Sigmoid colon (tissue), 7 donors: Measurements from ENCODE around the gene PLPPR3. TPM values are rescaled to one million over a fixed set of nuclear protein-coding genes. Genes with fewer than 3 reads are reported as not detected.

Source experiments
- DNase-seq: peaks from one replicate; pipeline ENCODE4 v3.0.0-alpha.2; 2019
- H3K27ac ChIP-seq, 4 donors: fragments of 200-600 bp; sonication (generic); one replicate each; pipeline ENCODE4 v1.5.1; 2016 to 2019; ENCODE audit warnings: mild to moderate bottlenecking in 1 of 4
- H3K27me3 ChIP-seq, 3 donors: fragments of 200-600 bp; sonication (generic); one replicate each; pipeline ENCODE4 v1.5.1; 2019; ENCODE audit warnings: mild to moderate bottlenecking in 1 of 3
- H3K36me3 ChIP-seq, 4 donors: fragments of 200-600 bp; sonication (generic); one replicate each; pipeline ENCODE4 v1.5.1; 2016 to 2019
- H3K4me1 ChIP-seq, 4 donors: fragments of 200-600 bp; sonication (generic); one replicate each; pipeline ENCODE4 v1.5.1; 2017 to 2019
- H3K4me3 ChIP-seq, 4 donors: fragments of 200-600 bp; sonication (generic); one replicate each; pipeline ENCODE4 v1.5.1; 2017 to 2019; ENCODE audit warnings: mild to moderate bottlenecking in 2 of 4, moderate library complexity in 1 of 4
- H3K9me3 ChIP-seq, 4 donors: fragments of 200-600 bp in 3 of 4; sonication (generic) in 3 of 4; one replicate each; pipeline versions ENCODE4 v1.5.1 to v1.6.1; 2013 to 2019
- EP300 ChIP-seq, 4 donors: sonication (generic); formaldehyde crosslinking; IDR thresholded peaks; one replicate each; pipeline ENCODE4 v1.6.1; 2017; ENCODE audit warnings: antibody characterized with exemption in 4 of 4
- POLR2A ChIP-seq, 2 donors: fragments of 450-650 bp; IDR thresholded peaks; one replicate each; pipeline ENCODE4 v1.6.1; 2016; ENCODE audit warnings: antibody characterized with exemption in 2 of 2, mild to moderate bottlenecking in 2 of 2, moderate library complexity in 2 of 2
- POLR2AphosphoS5 ChIP-seq, 4 donors: sonication (generic); formaldehyde crosslinking; IDR thresholded peaks; one replicate each; pipeline ENCODE4 v1.6.1; 2017; ENCODE audit warnings: antibody characterized with exemption in 4 of 4
- WGBS, 2 donors: extraction: QIAGEN DNeasy Blood & Tissue Kit; methylation state at CpG; one replicate each; pipeline ENCODE4 v1.1.7; 2013; 5-methylcytosine and 5-hydroxymethylcytosine counted together
- intact Hi-C: fragments of 100-400 bp; cut with DNase I; formaldehyde crosslinking; loops from one replicate; pipeline ENCODE4 v1.15.1; 2023
- polyA plus RNA-seq, 3 donors: library from polyadenylated mRNA; stranded (reverse); fragments of 200-250 nt; gene quantifications; one replicate each; pipeline ENCODE4 v1.2.3, GENCODE V29; 2013
- total RNA-seq, 4 donors: library from RNA; depleted of rRNA; stranded (reverse); fragments of >200 nt; gene quantifications; one replicate each; pipeline ENCODE4 v1.1.0, GENCODE V29; 2016
- TF ChIP-seq, protein P1 (sequence below), 4 experiments: fragments of 450-650 bp in 3 of 4; fragments of 200-600 bp in 1 of 4; IDR thresholded peaks; one replicate each; pipeline ENCODE4 v1.5.1; 2016 to 2019; ENCODE audit warnings: antibody characterized with exemption in 4 of 4, mild to moderate bottlenecking in 3 of 4, moderate library complexity in 2 of 4
- donor health status: healthy with polysubstance abuse.
- donor health status: Bipolar disorder and iron deficiency.
- donor health status: healthy.

PLPPR3 gene
- total and polyA plus RNA-seq, 7 donors, result 0.07 TPM; not detected in 6

DNA sequence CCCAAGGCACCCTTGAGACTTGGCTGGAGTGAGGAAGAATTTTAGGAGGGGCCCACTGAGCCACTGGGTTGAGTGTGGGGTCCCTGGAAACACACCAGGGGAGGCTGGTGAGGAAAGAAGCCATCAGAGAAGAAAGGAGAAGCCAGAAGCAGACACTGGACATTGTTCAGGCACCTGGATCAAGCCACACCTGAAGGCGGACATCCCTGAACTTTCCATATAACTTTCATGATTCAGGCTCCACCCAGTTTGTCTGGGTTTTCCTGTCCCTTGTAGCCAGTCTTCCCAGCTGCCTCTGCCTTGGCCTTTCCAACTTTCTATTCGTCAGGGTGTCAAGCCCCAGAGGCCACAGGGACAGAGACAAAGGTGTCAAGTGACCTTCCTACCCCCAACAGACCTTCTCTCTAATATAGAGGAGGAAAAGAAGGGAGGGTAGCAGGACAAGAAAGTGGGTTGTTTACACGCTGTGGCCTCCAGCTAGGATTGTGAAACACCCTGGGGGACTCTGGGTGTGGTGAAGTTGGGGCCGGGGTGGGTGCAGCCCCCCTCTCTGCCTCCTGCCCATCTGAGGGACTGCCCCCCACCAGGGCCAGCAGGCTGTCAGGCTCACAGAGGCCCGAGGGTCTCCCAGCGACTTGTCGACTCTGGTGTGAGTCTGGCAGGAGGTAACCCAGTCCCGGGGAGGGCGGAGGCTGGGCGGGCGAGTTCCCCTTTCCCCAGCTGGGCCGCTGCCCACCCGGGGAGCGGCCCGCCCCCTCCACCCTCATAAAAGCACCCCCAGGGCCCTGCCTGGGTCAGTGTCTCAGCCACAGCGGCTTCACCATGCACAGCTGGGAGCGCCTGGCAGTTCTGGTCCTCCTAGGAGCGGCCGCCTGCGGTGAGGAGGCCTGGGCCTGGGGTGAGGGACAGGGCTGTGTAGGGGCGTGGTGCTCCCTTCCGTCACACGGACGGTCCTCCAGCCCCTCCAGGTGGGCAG lies 37.4 kb upstream of the PLPPR3 start, which contains the start of gene CFD:
Gene CFD, plus strand, starts transcription at position 797 of the 976 bp plus-strand sequence. Its CDS starts 26 bp downstream, at position 823.
- H3K36me3 ChIP-seq, result no peaks in the 10 kb centered on the region
- H3K9me3 ChIP-seq, result no peaks in the 10 kb centered on the region
- TF ChIP-seq POLR2AphosphoS5 (IDR thresholded peaks at IDR 0.05) (peak; percentile 52 to 84 (median 74)), EP300 (IDR thresholded peaks at IDR 0.05) (no peak), POLR2A (IDR thresholded peaks at IDR 0.05) (peak in 1 of 2 donors; percentile 46)
- TF ChIP-seq, protein P1, sequence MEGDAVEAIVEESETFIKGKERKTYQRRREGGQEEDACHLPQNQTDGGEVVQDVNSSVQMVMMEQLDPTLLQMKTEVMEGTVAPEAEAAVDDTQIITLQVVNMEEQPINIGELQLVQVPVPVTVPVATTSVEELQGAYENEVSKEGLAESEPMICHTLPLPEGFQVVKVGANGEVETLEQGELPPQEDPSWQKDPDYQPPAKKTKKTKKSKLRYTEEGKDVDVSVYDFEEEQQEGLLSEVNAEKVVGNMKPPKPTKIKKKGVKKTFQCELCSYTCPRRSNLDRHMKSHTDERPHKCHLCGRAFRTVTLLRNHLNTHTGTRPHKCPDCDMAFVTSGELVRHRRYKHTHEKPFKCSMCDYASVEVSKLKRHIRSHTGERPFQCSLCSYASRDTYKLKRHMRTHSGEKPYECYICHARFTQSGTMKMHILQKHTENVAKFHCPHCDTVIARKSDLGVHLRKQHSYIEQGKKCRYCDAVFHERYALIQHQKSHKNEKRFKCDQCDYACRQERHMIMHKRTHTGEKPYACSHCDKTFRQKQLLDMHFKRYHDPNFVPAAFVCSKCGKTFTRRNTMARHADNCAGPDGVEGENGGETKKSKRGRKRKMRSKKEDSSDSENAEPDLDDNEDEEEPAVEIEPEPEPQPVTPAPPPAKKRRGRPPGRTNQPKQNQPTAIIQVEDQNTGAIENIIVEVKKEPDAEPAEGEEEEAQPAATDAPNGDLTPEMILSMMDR (IDR thresholded peaks at IDR 0.05), result no peak
- peak within 1 kb of the TSS; percentile 54 to 78 (median 60) for H3K27ac ChIP-seq
- WGBS, 2 donors, result 7 to 20% methylated on average over 24 of the region's 24 CpGs
- H3K27me3 ChIP-seq, result peaks cover 23 to 76% (median 44%) of the 10 kb centered on the region in 3 donors
- peak; percentile 89 for DNase-seq
- intact Hi-C loops, result loop anchor here (2.0 to 5.0 kb wide), 2 partner anchors 87 to 124 kb away; no protein-coding TSS in a partner anchor
- peaks cover 0 to 41% (median 29%) of the 10 kb centered on the region in 4 donors for H3K4me1 ChIP-seq
- H3K4me3 ChIP-seq, result peak within 1 kb of the TSS; percentile 16 to 45 (median 34)

- Histone ChIP-seq H3K36me3 (no peaks in the 10 kb centered on the region), H3K27ac (peak overlapping the region in 1 of 4 donors; percentile 59), H3K4me1 (peaks cover 0 to 36% (median 25%) of the 10 kb centered on the region in 4 donors), H3K27me3 (peaks cover 27 to 82% (median 50%) of the 10 kb centered on the region in 3 donors), H3K9me3 (no peaks in the 10 kb centered on the region), H3K4me3 (no peak overlapping the region)
- TF ChIP-seq EP300 (IDR thresholded peaks at IDR 0.05) (no peak), POLR2A (IDR thresholded peaks at IDR 0.05) (no peak), POLR2AphosphoS5 (IDR thresholded peaks at IDR 0.05) (no peak)
- TF ChIP-seq, protein P1 (IDR thresholded peaks at IDR 0.05), result no peak
- DNase-seq, result no peak
- intact Hi-C loops, result loop anchor here (2.0 to 5.0 kb wide), 2 partner anchors 86 to 125 kb away; no protein-coding TSS in a partner anchor
- WGBS, 2 donors, result 72 to 80% methylated on average over 9 of the region's 9 CpGs
Measured at GRCh38 chr19:858284-858683, 36.5 kb upstream of the PLPPR3 start.

DNA sequence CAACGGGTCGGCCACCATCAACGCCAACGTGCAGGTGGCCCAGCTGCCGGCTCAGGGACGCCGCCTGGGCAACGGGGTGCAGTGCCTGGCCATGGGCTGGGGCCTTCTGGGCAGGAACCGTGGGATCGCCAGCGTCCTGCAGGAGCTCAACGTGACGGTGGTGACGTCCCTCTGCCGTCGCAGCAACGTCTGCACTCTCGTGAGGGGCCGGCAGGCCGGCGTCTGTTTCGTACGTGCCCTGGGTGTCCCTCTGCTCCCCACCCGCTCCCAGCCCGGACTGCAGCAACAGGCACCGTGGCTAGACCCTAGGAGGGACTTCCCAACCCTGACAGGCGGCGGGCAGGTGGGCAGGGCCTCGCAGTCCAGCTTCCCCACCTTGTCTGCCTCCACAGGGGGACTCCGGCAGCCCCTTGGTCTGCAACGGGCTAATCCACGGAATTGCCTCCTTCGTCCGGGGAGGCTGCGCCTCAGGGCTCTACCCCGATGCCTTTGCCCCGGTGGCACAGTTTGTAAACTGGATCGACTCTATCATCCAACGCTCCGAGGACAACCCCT lies 33.9 kb upstream of the PLPPR3 start:
- Histone ChIP-seq H3K27me3 (peaks cover 32 to 80% (median 49%) of the 10 kb centered on the region in 3 donors), H3K9me3 (no peaks in the 10 kb centered on the region), H3K36me3 (no peaks in the 10 kb centered on the region), H3K4me1 (peaks cover 0 to 29% (median 25%) of the 10 kb centered on the region in 4 donors), H3K27ac (no peak overlapping the region), H3K4me3 (no peak overlapping the region)
- WGBS, 2 donors, result 74 to 81% methylated on average over 40 of the region's 40 CpGs
- intact Hi-C loops, result loop anchor here (5.0 kb wide), 1 partner anchor 83 kb away; no protein-coding TSS in a partner anchor
- TF ChIP-seq POLR2AphosphoS5 (IDR thresholded peaks at IDR 0.05) (no peak), POLR2A (IDR thresholded peaks at IDR 0.05) (no peak), EP300 (IDR thresholded peaks at IDR 0.05) (no peak)
- TF ChIP-seq, protein P1 (IDR thresholded peaks at IDR 0.05), result no peak
- DNase-seq, result no peak

DNA sequence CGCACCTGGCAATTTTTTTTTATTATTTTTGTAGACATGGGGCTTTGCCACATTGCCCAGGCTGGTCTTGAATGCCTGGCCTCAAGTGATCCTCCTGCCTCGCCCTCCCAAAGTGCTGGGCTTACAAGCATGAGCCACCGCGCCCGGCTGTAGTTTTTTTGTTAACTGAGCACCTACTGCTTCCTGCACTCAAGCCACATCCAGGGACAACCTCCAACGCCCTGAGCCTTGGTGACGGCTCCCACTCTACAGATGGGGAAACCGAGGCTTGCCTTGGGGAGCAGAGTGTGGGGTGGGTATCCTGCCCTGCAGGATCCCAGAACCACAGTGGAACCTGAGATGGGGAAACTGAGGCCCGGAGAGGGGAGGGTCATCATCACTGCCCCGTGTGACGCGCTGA lies 33.4 kb upstream of the PLPPR3 start:
- TF ChIP-seq EP300 (IDR thresholded peaks at IDR 0.05) (no peak), POLR2AphosphoS5 (IDR thresholded peaks at IDR 0.05) (no peak), POLR2A (IDR thresholded peaks at IDR 0.05) (no peak)
- TF ChIP-seq, protein P1 (IDR thresholded peaks at IDR 0.05), result no peak
- H3K4me3 ChIP-seq, result no peak overlapping the region
- WGBS, 2 donors, result 83 to 89% methylated on average over 12 of the region's 12 CpGs
- H3K9me3 ChIP-seq, result no peaks in the 10 kb centered on the region
- H3K27ac ChIP-seq, result no peak overlapping the region
- peaks cover 0 to 29% (median 23%) of the 10 kb centered on the region in 4 donors for H3K4me1 ChIP-seq
- intact Hi-C loops, result loop anchor here (5.0 kb wide), 1 partner anchor 83 kb away; no protein-coding TSS in a partner anchor
- no peaks in the 10 kb centered on the region for H3K36me3 ChIP-seq
- DNase-seq, result no peak
- peaks cover 29 to 75% (median 44%) of the 10 kb centered on the region in 3 donors for H3K27me3 ChIP-seq
